Measurements from ENCODE around the gene AAR2.

AAR2 gene

GRCh38 chr20:36279776-36280175, 43.5 kb downstream of the AAR2 start:
- H3K4me3 ChIP-seq (ENCODE audit: low read depth, low read length) = no peak overlapping the region
- no peak overlapping the region for H3K27ac ChIP-seq
- TF ChIP-seq, protein P1, sequence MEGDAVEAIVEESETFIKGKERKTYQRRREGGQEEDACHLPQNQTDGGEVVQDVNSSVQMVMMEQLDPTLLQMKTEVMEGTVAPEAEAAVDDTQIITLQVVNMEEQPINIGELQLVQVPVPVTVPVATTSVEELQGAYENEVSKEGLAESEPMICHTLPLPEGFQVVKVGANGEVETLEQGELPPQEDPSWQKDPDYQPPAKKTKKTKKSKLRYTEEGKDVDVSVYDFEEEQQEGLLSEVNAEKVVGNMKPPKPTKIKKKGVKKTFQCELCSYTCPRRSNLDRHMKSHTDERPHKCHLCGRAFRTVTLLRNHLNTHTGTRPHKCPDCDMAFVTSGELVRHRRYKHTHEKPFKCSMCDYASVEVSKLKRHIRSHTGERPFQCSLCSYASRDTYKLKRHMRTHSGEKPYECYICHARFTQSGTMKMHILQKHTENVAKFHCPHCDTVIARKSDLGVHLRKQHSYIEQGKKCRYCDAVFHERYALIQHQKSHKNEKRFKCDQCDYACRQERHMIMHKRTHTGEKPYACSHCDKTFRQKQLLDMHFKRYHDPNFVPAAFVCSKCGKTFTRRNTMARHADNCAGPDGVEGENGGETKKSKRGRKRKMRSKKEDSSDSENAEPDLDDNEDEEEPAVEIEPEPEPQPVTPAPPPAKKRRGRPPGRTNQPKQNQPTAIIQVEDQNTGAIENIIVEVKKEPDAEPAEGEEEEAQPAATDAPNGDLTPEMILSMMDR (IDR thresholded peaks at IDR 0.05; ENCODE audit: low read depth, low read length, missing control alignments) = no peak
- DNase-seq = no peak
- in situ Hi-C loops (cut with HindIII; ENCODE audit: low pct_ligation_motif_present, low sequenced_read_pairs) = no loop called here
- H3K27me3 ChIP-seq (replicated peaks) = peaks cover 2% of the 10 kb centered on the region
- H3K36me3 ChIP-seq (replicated peaks) = no peaks in the 10 kb centered on the region

- no peak overlapping the region for H3K27ac ChIP-seq
- DNase-seq = no peak
- H3K27me3 ChIP-seq (replicated peaks) = peaks cover 2% of the 10 kb centered on the region
- TF ChIP-seq, protein P1 (IDR thresholded peaks at IDR 0.05; ENCODE audit: low read depth, low read length, missing control alignments) = no peak
- no peaks in the 10 kb centered on the region for H3K36me3 ChIP-seq (replicated peaks)
- in situ Hi-C loops (cut with HindIII; ENCODE audit: low pct_ligation_motif_present, low sequenced_read_pairs) = no loop called here
- H3K4me3 ChIP-seq (ENCODE audit: low read depth, low read length) = no peak overlapping the region
These were observed 45.6 kb downstream of the AAR2 start for GRCh38 chr20:36281785-36282380.

DNA sequence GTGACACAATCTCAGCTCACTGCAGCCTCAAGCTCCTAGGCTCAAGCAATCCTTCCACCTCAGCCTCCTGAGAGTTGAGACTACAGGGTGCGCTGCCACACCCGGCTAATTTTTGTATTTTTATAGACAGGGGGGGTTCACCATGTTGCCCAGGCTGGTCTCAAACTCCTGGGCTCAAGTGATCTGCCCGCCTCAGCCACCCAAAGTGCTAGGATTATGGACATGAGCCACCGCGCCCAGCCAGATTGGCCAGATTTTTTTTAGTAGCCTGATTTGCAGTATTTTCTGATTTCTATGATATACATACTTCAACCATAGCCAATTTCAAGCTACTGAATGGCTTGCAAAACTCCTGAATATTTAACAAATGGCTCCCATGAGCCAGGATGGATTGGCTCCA, 48.5 kb downstream of the AAR2 start:
- Histone ChIP-seq H3K36me3 (replicated peaks) (no peaks in the 10 kb centered on the region), H3K4me3 (ENCODE audit: low read depth, low read length) (no peak overlapping the region), H3K27me3 (replicated peaks) (no peaks in the 10 kb centered on the region), H3K27ac (no peak overlapping the region)
- no peak for DNase-seq
- TF ChIP-seq, protein P1 (IDR thresholded peaks at IDR 0.05; ENCODE audit: low read depth, low read length, missing control alignments) = no peak
- in situ Hi-C loops (cut with HindIII; ENCODE audit: low pct_ligation_motif_present, low sequenced_read_pairs) = no loop called here

DNA sequence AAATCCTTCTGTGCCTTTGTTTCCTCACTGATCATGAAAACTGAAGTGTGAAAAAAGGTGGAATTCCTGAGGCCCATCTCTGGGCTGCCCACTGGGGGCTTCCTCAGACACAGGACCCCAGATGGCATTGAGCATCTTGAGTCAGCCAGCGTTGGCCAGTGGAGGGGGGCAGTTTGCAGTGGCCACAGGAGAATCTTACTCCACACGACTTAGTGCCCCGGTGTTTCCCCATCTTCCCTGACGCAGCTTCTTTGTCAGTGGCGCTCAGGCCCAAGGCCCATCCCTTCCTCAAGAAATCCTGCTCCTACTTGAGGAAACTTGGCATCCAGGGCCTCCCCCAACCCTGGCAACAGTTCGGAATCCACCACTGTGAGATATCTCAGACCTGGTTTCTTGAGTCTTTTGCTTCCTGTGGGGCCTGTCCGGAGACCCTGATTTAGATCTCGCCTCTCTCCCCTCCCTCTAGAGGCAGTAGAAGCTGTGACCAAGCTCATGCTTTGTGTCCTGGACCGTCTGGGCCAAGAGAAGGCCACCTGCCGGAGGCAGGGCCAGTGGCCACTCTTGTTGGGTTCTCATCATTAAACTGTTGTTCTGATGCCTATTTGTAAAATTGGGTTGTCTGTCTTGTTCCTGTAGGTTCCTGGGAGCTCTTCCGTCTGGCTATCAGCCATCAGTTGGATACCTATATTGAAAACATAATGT, 49.6 kb downstream of the AAR2 start:
- DNase-seq = no peak
- in situ Hi-C loops (cut with HindIII; ENCODE audit: low pct_ligation_motif_present, low sequenced_read_pairs) = no loop called here
- Histone ChIP-seq H3K27ac (no peak overlapping the region), H3K4me3 (ENCODE audit: low read depth, low read length) (no peak overlapping the region), H3K27me3 (replicated peaks) (no peaks in the 10 kb centered on the region), H3K36me3 (replicated peaks) (no peaks in the 10 kb centered on the region)
- TF ChIP-seq, protein P1 (IDR thresholded peaks at IDR 0.05; ENCODE audit: low read depth, low read length, missing control alignments) = no peak

DNA sequence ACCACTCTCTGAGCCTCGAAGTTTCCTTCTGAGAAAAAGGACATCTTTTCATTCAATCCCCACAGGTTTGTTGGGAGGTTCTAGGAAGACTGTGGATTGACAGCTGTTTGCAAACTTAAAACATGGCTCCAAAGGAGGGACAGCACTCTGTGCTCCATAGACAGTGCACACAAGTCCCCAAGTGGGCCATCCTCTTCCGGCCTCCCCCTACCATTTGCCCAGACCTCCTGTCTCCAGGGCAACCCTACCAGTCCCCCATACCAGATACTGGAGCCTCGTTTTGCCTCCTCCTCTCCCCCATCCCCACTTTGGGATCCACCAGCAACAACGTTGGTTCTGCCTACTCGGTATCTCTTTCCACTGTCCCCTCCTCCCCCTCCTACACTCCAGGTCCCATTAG, 61.4 kb downstream of the AAR2 start:
- H3K4me3 ChIP-seq (ENCODE audit: low read depth, low read length) = no peak overlapping the region
- H3K27me3 ChIP-seq (replicated peaks) = peaks cover 17% of the 10 kb centered on the region
- in situ Hi-C loops (cut with HindIII; ENCODE audit: low pct_ligation_motif_present, low sequenced_read_pairs) = no loop called here
- H3K36me3 ChIP-seq (replicated peaks) = no peaks in the 10 kb centered on the region
- TF ChIP-seq, protein P1 (IDR thresholded peaks at IDR 0.05; ENCODE audit: low read depth, low read length, missing control alignments) = no peak
- no peak overlapping the region for H3K27ac ChIP-seq
- DNase-seq = no peak
